ENCODE results near the gene ANKRD66.
"Not testable (repeated sequence)": the region's sequence is repeated elsewhere in the genome, so short reads cannot be mapped to it uniquely, and the experiment has no call there.

ANKRD66 gene

DNA sequence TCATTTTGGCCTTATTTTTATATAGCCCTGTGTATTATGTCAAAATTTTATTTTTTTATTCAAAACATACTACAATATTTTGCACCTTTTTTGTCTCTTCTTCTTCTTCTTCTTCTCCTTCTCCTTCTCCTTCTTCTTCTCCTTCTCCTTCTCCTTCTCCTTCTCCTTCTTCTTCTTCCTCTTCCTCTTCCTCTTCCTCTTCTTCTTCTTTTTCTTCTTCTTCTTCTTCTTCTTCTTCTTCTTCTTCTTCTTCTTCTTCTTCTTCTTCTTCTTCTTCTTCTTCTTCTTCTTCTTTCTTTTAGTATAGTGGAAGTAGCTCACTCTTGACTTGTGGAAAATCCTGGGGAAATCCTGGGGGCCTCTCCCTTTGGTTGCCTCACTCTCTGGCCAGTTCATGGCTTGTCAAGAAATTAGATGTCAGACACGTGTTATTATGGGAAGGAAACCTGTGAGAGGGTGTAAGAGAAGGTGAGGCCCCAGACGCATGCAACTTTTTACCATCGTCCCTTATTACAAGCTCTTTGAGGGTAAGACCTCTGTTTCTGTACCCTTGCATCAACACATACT, 2.5 kb upstream of the ANKRD66 start:
- H3K27ac ChIP-seq (replicated peaks) = not testable (repeated sequence)

DNA sequence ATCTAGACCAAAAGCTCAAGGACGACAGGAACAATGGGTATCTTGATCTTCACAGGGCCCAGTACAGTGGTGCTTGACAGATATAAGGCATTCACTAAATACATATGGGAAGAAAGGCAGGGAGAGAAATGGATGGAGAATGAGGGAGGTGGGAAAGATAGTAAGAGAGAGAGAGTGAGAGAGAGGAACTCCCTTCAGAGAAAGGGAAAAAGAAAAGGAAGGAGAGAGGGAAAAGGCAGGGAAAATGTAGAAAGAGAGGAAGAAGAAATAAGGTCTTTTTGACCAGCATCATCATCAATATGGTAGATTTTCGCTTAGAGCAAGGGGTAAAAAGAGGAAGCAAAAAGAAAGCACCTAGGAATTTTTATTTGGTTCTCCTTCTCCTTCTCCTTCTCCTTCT, 760 bp upstream of the ANKRD66 start:
- Histone ChIP-seq H3K4me3 (replicated peaks; ENCODE audit: insufficient read depth, low read length) (no peak overlapping the region), H3K27me3 (ENCODE audit: insufficient read depth, poor library complexity, severe bottlenecking) (no peaks in the 10 kb centered on the region), H3K27ac (replicated peaks) (no peak overlapping the region)
- DNase-seq (ENCODE audit: low read depth in 1 of 2, low spot score in 1 of 2) = no peak
- no peak for TF ChIP-seq GABPA (IDR thresholded peaks at IDR 0.05; ENCODE audit: low read depth)
- TF ChIP-seq, protein P1, sequence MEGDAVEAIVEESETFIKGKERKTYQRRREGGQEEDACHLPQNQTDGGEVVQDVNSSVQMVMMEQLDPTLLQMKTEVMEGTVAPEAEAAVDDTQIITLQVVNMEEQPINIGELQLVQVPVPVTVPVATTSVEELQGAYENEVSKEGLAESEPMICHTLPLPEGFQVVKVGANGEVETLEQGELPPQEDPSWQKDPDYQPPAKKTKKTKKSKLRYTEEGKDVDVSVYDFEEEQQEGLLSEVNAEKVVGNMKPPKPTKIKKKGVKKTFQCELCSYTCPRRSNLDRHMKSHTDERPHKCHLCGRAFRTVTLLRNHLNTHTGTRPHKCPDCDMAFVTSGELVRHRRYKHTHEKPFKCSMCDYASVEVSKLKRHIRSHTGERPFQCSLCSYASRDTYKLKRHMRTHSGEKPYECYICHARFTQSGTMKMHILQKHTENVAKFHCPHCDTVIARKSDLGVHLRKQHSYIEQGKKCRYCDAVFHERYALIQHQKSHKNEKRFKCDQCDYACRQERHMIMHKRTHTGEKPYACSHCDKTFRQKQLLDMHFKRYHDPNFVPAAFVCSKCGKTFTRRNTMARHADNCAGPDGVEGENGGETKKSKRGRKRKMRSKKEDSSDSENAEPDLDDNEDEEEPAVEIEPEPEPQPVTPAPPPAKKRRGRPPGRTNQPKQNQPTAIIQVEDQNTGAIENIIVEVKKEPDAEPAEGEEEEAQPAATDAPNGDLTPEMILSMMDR (IDR thresholded peaks at IDR 0.05; ENCODE audit: insufficient read depth, low read length) = no peak
- no peak for TF ChIP-seq REST (IDR thresholded peaks at IDR 0.05; ENCODE audit: insufficient replicate concordance, low read depth)
- TF ChIP-seq POLR2AphosphoS5 (IDR thresholded peaks at IDR 0.05; ENCODE audit: low read depth) = no peak
- no peak for TF ChIP-seq SPI1 (IDR thresholded peaks at IDR 0.05; ENCODE audit: borderline replicate concordance, low read depth)

More for the DNA sequence above, 2.5 kb upstream of the ANKRD66 start:
- H3K4me3 ChIP-seq (replicated peaks; ENCODE audit: insufficient read depth, low read length); DNase-seq (ENCODE audit: low read depth in 1 of 2, low spot score in 1 of 2); H3K27me3 ChIP-seq (ENCODE audit: insufficient read depth, poor library complexity, severe bottlenecking): not testable (repeated sequence)

- H3K4me3 ChIP-seq (replicated peaks; ENCODE audit: insufficient read depth, low read length) = no peak overlapping the region
These were observed 2.3 kb downstream of the ANKRD66 start for GRCh38 chr6:46748940-46749503.

More at GRCh38 chr6:46748940-46749503, 2.3 kb downstream of the ANKRD66 start:
- no peak overlapping the region for H3K27ac ChIP-seq (replicated peaks)
- no peaks in the 10 kb centered on the region for H3K27me3 ChIP-seq (ENCODE audit: insufficient read depth, poor library complexity, severe bottlenecking)
- no peak for TF ChIP-seq POLR2AphosphoS5 (IDR thresholded peaks at IDR 0.05; ENCODE audit: low read depth)
- no peak for TF ChIP-seq SPI1 (IDR thresholded peaks at IDR 0.05; ENCODE audit: borderline replicate concordance, low read depth)
- TF ChIP-seq, protein P1 (IDR thresholded peaks at IDR 0.05; ENCODE audit: insufficient read depth, low read length) = no peak
- TF ChIP-seq REST (IDR thresholded peaks at IDR 0.05; ENCODE audit: insufficient replicate concordance, low read depth) = no peak
- no peak for DNase-seq (ENCODE audit: low read depth in 1 of 2, low spot score in 1 of 2)
